Neural progenitor cell (in vitro differentiated cells): ENCODE data around the gene HAPSTR1. TPM values are rescaled to one million over a fixed set of nuclear protein-coding genes. Genes with fewer than 3 reads are reported as not detected.
"Not testable (repeated sequence)": the region's sequence is repeated elsewhere in the genome, so short reads cannot be mapped to it uniquely, and the experiment has no call there.

Experiments used
- DNase-seq: peaks from one replicate; pipeline ENCODE4 v3.0.0-alpha.2; 2016; ENCODE audit warnings: low spot score
- H2AFZ ChIP-seq: fragments of 200-600 bp; sonication (generic); replicated peaks from 2 replicates; pipeline ENCODE4 v1.6.1; 2016; ENCODE audit warnings: antibody characterized with exemption
- H3F3A ChIP-seq: fragments of 200-600 bp; sonication (generic); 2 replicates; pipeline ENCODE4 v1.6.1; 2016; ENCODE audit warnings: antibody characterized with exemption, low read depth
- H3K27ac ChIP-seq: fragments of 200-600 bp; sonication (generic); 2 replicates; pipeline ENCODE4 v1.5.1; 2016; ENCODE audit warnings: mild to moderate bottlenecking
- H3K27me3 ChIP-seq: fragments of 200-600 bp; sonication (generic); 2 replicates; pipeline ENCODE4 v1.6.1; 2016; ENCODE audit warnings: mild to moderate bottlenecking, moderate library complexity
- H3K36me3 ChIP-seq: fragments of 200-600 bp; sonication (generic); 2 replicates; pipeline ENCODE4 v1.5.1; 2016
- H3K4me1 ChIP-seq: fragments of 200-600 bp; sonication (generic); 2 replicates; pipeline ENCODE4 v1.6.1; 2016; ENCODE audit warnings: mixed run types
- H3K4me2 ChIP-seq: fragments of 200-600 bp; sonication (generic); 2 replicates; pipeline ENCODE4 v1.6.1; 2016
- H3K4me3 ChIP-seq: fragments of 200-600 bp; sonication (generic); 2 replicates; pipeline ENCODE4 v1.5.1; 2016
- H3K79me2 ChIP-seq: fragments of 200-600 bp; sonication (generic); 2 replicates; pipeline ENCODE4 v1.6.1; 2016; ENCODE audit warnings: low read depth
- H3K9ac ChIP-seq: fragments of 200-600 bp; sonication (generic); 2 replicates; pipeline ENCODE4 v1.6.1; 2016
- H3K9me3 ChIP-seq: fragments of 200-600 bp; sonication (generic); 2 replicates; pipeline ENCODE4 v1.5.1; 2016; ENCODE audit warnings: low read depth
- H4K20me1 ChIP-seq: fragments of 200-600 bp; sonication (generic); 2 replicates; pipeline ENCODE4 v1.6.1; 2016; ENCODE audit warnings: low read depth
- H3K27ac Mint-ChIP-seq: 3 replicates; pipeline ENCODE4 v1.8.0; 2021; ENCODE audit warnings: mixed read lengths
- H3K27me3 Mint-ChIP-seq: 2 replicates; pipeline ENCODE4 v1.8.0; 2022; ENCODE audit warnings: low read depth, mild to moderate bottlenecking, inconsistent platforms, moderate library complexity, mixed read lengths; ENCODE audit not compliant: insufficient read depth
- H3K36me3 Mint-ChIP-seq: 3 replicates; pipeline ENCODE4 v1.8.0; 2021; ENCODE audit warnings: mixed read lengths
- H3K4me1 Mint-ChIP-seq: 3 replicates; pipeline ENCODE4 v1.8.0; 2021; ENCODE audit warnings: mixed read lengths
- H3K4me3 Mint-ChIP-seq: 3 replicates; pipeline ENCODE4 v1.8.0; 2021; ENCODE audit warnings: mild to moderate bottlenecking, moderate library complexity, mixed read lengths
- H3K9me3 Mint-ChIP-seq: 3 replicates; pipeline ENCODE4 v1.8.0; 2020; ENCODE audit warnings: mixed read lengths
- CTCF ChIP-seq: fragments of 200-600 bp; sonication (generic); IDR thresholded peaks from 2 replicates; pipeline ENCODE4 v1.5.1; 2017; ENCODE audit warnings: antibody characterized with exemption, mild to moderate bottlenecking
- EZH2 ChIP-seq: fragments of 200-600 bp; sonication (generic); IDR thresholded peaks from 2 replicates; pipeline ENCODE4 v1.6.1; 2017; ENCODE audit warnings: antibody characterized with exemption, mild to moderate bottlenecking, moderate library complexity
- EZH2phosphoT487 ChIP-seq: fragments of 200-600 bp; sonication (generic); IDR thresholded peaks from 2 replicates; pipeline ENCODE4 v1.6.1; 2017; ENCODE audit warnings: antibody characterized with exemption
- total RNA-seq: library from RNA; depleted of rRNA; stranded (reverse); fragments of >200 nt; gene quantifications from 2 replicates; pipeline ENCODE4 v1.2.3, GENCODE V29; 2015; ENCODE audit warnings: low replicate concordance

The HAPSTR1 gene
- total RNA-seq, 1 donor from 2014 or later: 77.3 TPM

GRCh38 chr16:9079430-9079812, 12.0 kb upstream of the HAPSTR1 start:
- Histone ChIP-seq H3K4me1 (no peaks in the 10 kb centered on the region), H4K20me1 (no peaks in the 10 kb centered on the region), H3K36me3 (no peaks in the 10 kb centered on the region), H3F3A (no peaks in the 10 kb centered on the region), H3K4me2 (no peak overlapping the region), H3K9ac (no peak overlapping the region), H3K79me2 (no peaks in the 10 kb centered on the region), H3K27ac (no peak overlapping the region), H3K4me3 (no peak overlapping the region), H3K9me3 (no peaks in the 10 kb centered on the region), H2AFZ (no peak overlapping the region), H3K27me3 (no peaks in the 10 kb centered on the region)
- H3K4me3 Mint-ChIP-seq: no peak overlapping the region
- peaks cover 2% of the 10 kb centered on the region for H3K4me1 Mint-ChIP-seq
- H3K27ac Mint-ChIP-seq: no peak overlapping the region
- TF ChIP-seq EZH2: no peak
- TF ChIP-seq CTCF: no peak
- TF ChIP-seq EZH2phosphoT487: no peak
- no peak for DNase-seq
- no peaks in the 10 kb centered on the region for H3K36me3 Mint-ChIP-seq
- no peaks in the 10 kb centered on the region for H3K27me3 Mint-ChIP-seq
- peaks cover 13% of the 10 kb centered on the region for H3K9me3 Mint-ChIP-seq

- H3K9me3 Mint-ChIP-seq: peaks cover 15% of the 10 kb centered on the region
- no peak overlapping the region for H3K27ac ChIP-seq
- DNase-seq: no peak
- H3K9me3 ChIP-seq: no peaks in the 10 kb centered on the region
- H3K27me3 Mint-ChIP-seq: peaks cover 2% of the 10 kb centered on the region
- no peak overlapping the region for H3K4me2 ChIP-seq
- no peaks in the 10 kb centered on the region for H3K4me1 ChIP-seq
- H3K27ac Mint-ChIP-seq: no peak overlapping the region
- H3K9ac ChIP-seq: no peak overlapping the region
- H3K36me3 ChIP-seq: no peaks in the 10 kb centered on the region
- H2AFZ ChIP-seq: no peak overlapping the region
- H3K4me1 Mint-ChIP-seq: peaks cover 2% of the 10 kb centered on the region
- H3K4me3 Mint-ChIP-seq: no peak overlapping the region
- TF ChIP-seq EZH2phosphoT487: no peak
- no peak for TF ChIP-seq CTCF
- no peak for TF ChIP-seq EZH2
- no peaks in the 10 kb centered on the region for H3K79me2 ChIP-seq
- no peaks in the 10 kb centered on the region for H3F3A ChIP-seq
- no peaks in the 10 kb centered on the region for H3K27me3 ChIP-seq
- no peaks in the 10 kb centered on the region for H4K20me1 ChIP-seq
- H3K36me3 Mint-ChIP-seq: no peaks in the 10 kb centered on the region
- H3K4me3 ChIP-seq: no peak overlapping the region
These were observed 10.3 kb upstream of the HAPSTR1 start for GRCh38 chr16:9081158-9081557.

- H3K4me3 ChIP-seq: no peak overlapping the region
- H2AFZ ChIP-seq: no peak overlapping the region
- H3K36me3 Mint-ChIP-seq: no peaks in the 10 kb centered on the region
- H3K9me3 Mint-ChIP-seq: peaks cover 12% of the 10 kb centered on the region
- H3K9ac ChIP-seq: no peak overlapping the region
- H3K79me2 ChIP-seq: no peaks in the 10 kb centered on the region
- H3K27me3 ChIP-seq: no peaks in the 10 kb centered on the region
- no peaks in the 10 kb centered on the region for H3K4me1 Mint-ChIP-seq
- H3K27ac ChIP-seq: no peak overlapping the region
- no peak for TF ChIP-seq EZH2phosphoT487
- no peaks in the 10 kb centered on the region for H3K4me1 ChIP-seq
- no peak for DNase-seq
- no peak overlapping the region for H3K4me2 ChIP-seq
- H3K9me3 ChIP-seq: no peaks in the 10 kb centered on the region
- H3F3A ChIP-seq: no peaks in the 10 kb centered on the region
- no peaks in the 10 kb centered on the region for H3K36me3 ChIP-seq
- peaks cover 2% of the 10 kb centered on the region for H3K27me3 Mint-ChIP-seq
- no peaks in the 10 kb centered on the region for H4K20me1 ChIP-seq
- no peak overlapping the region for H3K4me3 Mint-ChIP-seq
- H3K27ac Mint-ChIP-seq: no peak overlapping the region
These were observed 9.6 kb upstream of the HAPSTR1 start for GRCh38 chr16:9081843-9082242.

- H2AFZ ChIP-seq: no peak overlapping the region
- Mint-ChIP-seq H3K27me3 (peaks cover 2% of the 10 kb centered on the region), H3K27ac (no peak overlapping the region), H3K9me3 (peaks cover 11% of the 10 kb centered on the region), H3K4me3 (no peak overlapping the region), H3K36me3 (no peaks in the 10 kb centered on the region), H3K4me1 (no peaks in the 10 kb centered on the region)
- H3F3A ChIP-seq: no peaks in the 10 kb centered on the region
- no peak for DNase-seq
- H4K20me1 ChIP-seq: no peaks in the 10 kb centered on the region
- no peak overlapping the region for H3K27ac ChIP-seq
- H3K4me1 ChIP-seq: no peaks in the 10 kb centered on the region
- H3K27me3 ChIP-seq: no peaks in the 10 kb centered on the region
- H3K4me3 ChIP-seq: no peak overlapping the region
- no peaks in the 10 kb centered on the region for H3K9me3 ChIP-seq
- no peak overlapping the region for H3K9ac ChIP-seq
- H3K36me3 ChIP-seq: no peaks in the 10 kb centered on the region
- H3K79me2 ChIP-seq: no peaks in the 10 kb centered on the region
- no peak overlapping the region for H3K4me2 ChIP-seq
- TF ChIP-seq EZH2 (no peak), CTCF (no peak), EZH2phosphoT487 (no peak)
These were observed 9.0 kb upstream of the HAPSTR1 start for GRCh38 chr16:9082422-9082821.

- H3K9me3 Mint-ChIP-seq, H3K27me3 Mint-ChIP-seq, H3K4me3 Mint-ChIP-seq, H3K4me2 ChIP-seq, H3K9ac ChIP-seq, H3K27ac ChIP-seq, H3K9me3 ChIP-seq, H2AFZ ChIP-seq, H3K4me3 ChIP-seq, H3K36me3 ChIP-seq, H3K27me3 ChIP-seq, H3K27ac Mint-ChIP-seq, DNase-seq, H4K20me1 ChIP-seq, H3K36me3 Mint-ChIP-seq, H3K4me1 ChIP-seq: not testable (repeated sequence)
- H3K4me1 Mint-ChIP-seq: peaks cover 12% of the 10 kb centered on the region
- Histone ChIP-seq H3K79me2 (peaks cover 13% of the 10 kb centered on the region), H3F3A (peaks cover 21% of the 10 kb centered on the region)
These were observed 3.7 kb upstream of the HAPSTR1 start for GRCh38 chr16:9087733-9088132.
